Kidney epithelial cell (primary cell): ENCODE measurements around the gene COL23A1. TPM values are rescaled to one million over a fixed set of nuclear protein-coding genes. Genes with fewer than 3 reads are reported as not detected.

Experiments used
- DNase-seq: peaks from one replicate; pipeline ENCODE4 v3.0.0-alpha.2; 2010; ENCODE audit warnings: low read depth
- H3K27me3 ChIP-seq: 2 replicates; pipeline ENCODE4 v1.6.0; 2011; ENCODE audit warnings: low read length; ENCODE audit not compliant: control insufficient read depth, insufficient read depth
- H3K36me3 ChIP-seq: 2 replicates; pipeline ENCODE4 v1.5.1; 2011; ENCODE audit warnings: low read length; ENCODE audit not compliant: control insufficient read depth, insufficient read depth
- H3K4me3 ChIP-seq: 2 replicates; pipeline ENCODE4 v1.5.1; 2011; ENCODE audit warnings: low read depth, mild to moderate bottlenecking, control low read depth, low read length
- CTCF ChIP-seq: IDR thresholded peaks from 2 replicates; pipeline ENCODE4 v1.5.1; 2011; ENCODE audit warnings: mild to moderate bottlenecking, moderate library complexity, low read length, control low read depth, inconsistent platforms; ENCODE audit not compliant: insufficient read depth, poor library complexity, severe bottlenecking
- total RNA-seq: library from RNA; depleted of rRNA; stranded (reverse); fragments of >200 nt; gene quantifications from 2 replicates; pipeline ENCODE4 v1.2.3, GENCODE V29; 2015

COL23A1 gene
- total RNA-seq, 1 donor from 2014 or later = 0.17 TPM

GRCh38 chr5:178474562-178475184, 115.5 kb downstream of the COL23A1 start:
- no peak for DNase-seq
- no peaks in the 10 kb centered on the region for H3K27me3 ChIP-seq
- no peaks in the 10 kb centered on the region for H3K36me3 ChIP-seq
- no peak for TF ChIP-seq CTCF
- no peak overlapping the region for H3K4me3 ChIP-seq

DNA sequence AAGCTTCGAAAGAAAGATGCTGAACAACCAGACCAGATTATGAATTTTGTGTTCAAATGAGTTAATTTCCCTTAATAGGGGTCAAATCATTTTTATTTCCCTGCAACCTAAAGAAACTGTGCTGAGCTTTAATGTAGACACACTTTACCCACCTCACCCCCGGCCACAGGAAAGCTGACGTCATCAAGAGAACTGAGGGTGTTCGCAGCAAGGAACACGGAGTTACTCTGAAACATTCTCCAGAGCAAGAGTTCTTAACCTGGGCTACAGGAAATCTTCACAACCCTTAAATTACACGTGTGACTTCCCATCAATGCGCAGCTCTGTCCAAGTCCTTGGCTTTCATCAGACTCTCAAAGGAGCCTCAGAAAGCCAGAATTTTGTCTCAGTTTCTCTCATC, 116.3 kb downstream of the COL23A1 start:
- no peak for TF ChIP-seq CTCF
- Histone ChIP-seq H3K4me3 (no peak overlapping the region), H3K27me3 (peaks cover 4% of the 10 kb centered on the region), H3K36me3 (no peaks in the 10 kb centered on the region)
- DNase-seq = no peak

- H3K27me3 ChIP-seq = peaks cover 4% of the 10 kb centered on the region
- no peaks in the 10 kb centered on the region for H3K36me3 ChIP-seq
- no peak for DNase-seq
- TF ChIP-seq CTCF = no peak
- no peak overlapping the region for H3K4me3 ChIP-seq
These were observed 118.1 kb downstream of the COL23A1 start for GRCh38 chr5:178472138-178472537.

DNA sequence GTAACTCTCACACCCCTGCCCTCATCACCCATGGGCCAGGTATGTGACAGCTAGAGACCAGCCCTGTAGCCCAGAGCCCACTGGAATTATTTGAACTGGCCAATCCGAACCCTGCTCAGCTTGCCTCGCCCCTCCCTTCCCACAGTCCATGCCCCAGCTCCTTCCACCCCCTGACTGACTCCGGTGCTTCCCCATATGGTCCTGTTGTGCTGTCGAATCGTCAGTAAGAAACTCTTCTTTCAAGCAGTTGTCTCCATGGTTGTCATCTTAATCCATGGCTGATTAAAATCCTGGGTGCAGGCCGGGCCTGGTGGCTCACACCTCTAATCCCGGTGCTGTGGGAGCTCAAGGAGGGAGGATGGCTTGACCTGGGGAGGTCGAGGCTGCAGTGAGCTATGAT, 118.5 kb downstream of the COL23A1 start:
- no peak for TF ChIP-seq CTCF
- DNase-seq = no peak
- H3K27me3 ChIP-seq = peaks cover 4% of the 10 kb centered on the region
- no peaks in the 10 kb centered on the region for H3K36me3 ChIP-seq
- H3K4me3 ChIP-seq = no peak overlapping the region

- no peak for TF ChIP-seq CTCF
- H3K27me3 ChIP-seq = peaks cover 4% of the 10 kb centered on the region
- H3K4me3 ChIP-seq = no peak overlapping the region
- DNase-seq = no peak
- no peaks in the 10 kb centered on the region for H3K36me3 ChIP-seq
These were observed 119.5 kb downstream of the COL23A1 start for GRCh38 chr5:178470760-178471025.

DNA sequence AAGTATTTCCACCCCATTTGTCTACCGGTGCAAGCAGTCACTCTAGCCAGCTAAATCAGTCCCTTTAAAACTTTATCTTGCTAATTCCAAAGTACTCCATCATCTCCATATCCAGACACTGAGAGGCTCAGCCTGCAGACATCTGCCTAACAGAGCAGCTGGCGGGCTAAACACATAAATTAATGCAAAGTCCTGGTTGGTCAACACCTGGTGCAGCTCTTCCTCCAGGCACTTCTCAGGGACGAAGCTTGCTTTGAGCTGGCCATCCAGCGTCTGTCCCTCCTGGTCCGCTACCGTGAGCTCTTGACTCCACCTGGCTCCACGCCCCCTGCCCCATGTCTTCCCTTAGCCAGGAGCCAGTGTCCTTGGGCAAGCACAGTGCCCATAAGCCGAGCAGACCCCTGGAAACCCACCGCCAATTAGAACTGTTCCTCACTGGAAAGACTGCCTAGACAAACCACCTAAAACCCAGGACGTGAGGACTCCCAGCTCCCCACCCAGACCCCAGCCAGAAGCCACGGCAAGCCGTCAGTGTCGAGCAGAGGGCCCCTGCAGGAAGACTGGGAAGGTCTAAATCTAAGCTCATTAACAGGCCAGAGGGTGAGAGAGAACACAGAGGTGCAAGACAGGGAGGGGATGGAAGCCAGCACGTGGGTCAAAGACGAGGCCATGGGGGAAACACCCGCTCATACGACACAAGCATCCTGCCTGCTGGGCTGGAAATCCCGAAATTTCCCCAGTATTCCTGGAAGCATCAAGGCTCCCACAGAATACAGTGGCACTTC, 120.0 kb downstream of the COL23A1 start:
- no peaks in the 10 kb centered on the region for H3K36me3 ChIP-seq
- DNase-seq = no peak
- H3K27me3 ChIP-seq = peaks cover 4% of the 10 kb centered on the region
- TF ChIP-seq CTCF = no peak
- no peak overlapping the region for H3K4me3 ChIP-seq
